Spleen (tissue), 11 donors: ENCODE data around the gene IP6K3. TPM values are rescaled to one million over a fixed set of nuclear protein-coding genes. Genes with fewer than 3 reads are reported as not detected.
A peak's percentile ranks its signal among the peaks of the same experiment; 100 is the strongest.

Experiments
- DNase-seq: peaks from one replicate; pipeline ENCODE4 v3.0.0-alpha.2; 2020
- H3K27ac ChIP-seq, 8 donors: fragments of 200-600 bp; sonication (generic) in 7 of 8; 1 replicate in 4 of 8; 2 replicates in 4 of 8; pipeline versions ENCODE4 v1.5.0 to v1.8.0; 2016 to 2021; ENCODE audit warnings: inconsistent platforms in 4 of 8, mild to moderate bottlenecking in 4 of 8, moderate library complexity in 1 of 8
- H3K27me3 ChIP-seq, 7 donors: fragments of 200-600 bp; sonication (generic) in 6 of 7; replicated peaks in 1 of 7; 1 replicate in 4 of 7; 2 replicates in 3 of 7; pipeline versions ENCODE4 v1.5.0 to v1.8.0; 2016 to 2021; ENCODE audit warnings: inconsistent platforms in 3 of 7, mild to moderate bottlenecking in 1 of 7
- H3K36me3 ChIP-seq, 6 donors: fragments of 200-600 bp; sonication (generic) in 5 of 6; 1 replicate in 4 of 6; 2 replicates in 2 of 6; pipeline versions ENCODE4 v1.5.0 to v1.8.0; 2016 to 2021; ENCODE audit warnings: inconsistent platforms in 2 of 6
- H3K4me1 ChIP-seq, 6 donors: fragments of 200-600 bp; sonication (generic) in 5 of 6; 1 replicate in 3 of 6; 2 replicates in 3 of 6; pipeline versions ENCODE4 v1.5.0 to v1.8.0; 2016 to 2021; ENCODE audit warnings: inconsistent platforms in 3 of 6
- H3K4me3 ChIP-seq, 8 donors: fragments of 200-600 bp; sonication (generic) in 7 of 8; 1 replicate in 4 of 8; 2 replicates in 4 of 8; pipeline versions ENCODE4 v1.5.0 to v1.8.0; 2016 to 2021; ENCODE audit warnings: inconsistent platforms in 4 of 8, mild to moderate bottlenecking in 4 of 8, moderate library complexity in 2 of 8
- H3K9me3 ChIP-seq, 8 donors: fragments of 200-600 bp; sonication (generic) in 7 of 8; 1 replicate in 4 of 8; 2 replicates in 4 of 8; pipeline versions ENCODE4 v1.5.0 to v1.8.0; 2016 to 2021; ENCODE audit warnings: inconsistent platforms in 4 of 8
- CTCF ChIP-seq, 11 experiments: fragments of 200-600 bp in 7 of 11; fragments of 450-650 bp in 4 of 11; sonication (generic) in 4 of 11; IDR thresholded peaks in 8 of 11; conservative IDR thresholded peaks in 3 of 11; 1 replicate in 7 of 11; 2 replicates in 4 of 11; pipeline versions ENCODE4 v1.4.0 to v1.8.0; 2016 to 2021; ENCODE audit warnings: antibody characterized with exemption in 11 of 11, inconsistent platforms in 4 of 11, mild to moderate bottlenecking in 1 of 11
- POLR2A ChIP-seq, 3 donors: fragments of 450-650 bp; IDR thresholded peaks; one replicate each; pipeline ENCODE4 v1.5.1; 2017; ENCODE audit warnings: antibody characterized with exemption in 3 of 3, mild to moderate bottlenecking in 1 of 3
- POLR2AphosphoS5 ChIP-seq, 3 donors: sonication (generic); formaldehyde crosslinking; IDR thresholded peaks; one replicate each; pipeline ENCODE4 v1.5.1; 2017; ENCODE audit warnings: antibody characterized with exemption in 3 of 3
- WGBS, 5 donors: extraction: QIAGEN DNeasy Blood & Tissue Kit in 3 of 5; methylation state at CpG; one replicate each; pipeline versions ENCODE4 v1.1.5 to v1.1.7; 2013 to 2018; 5-methylcytosine and 5-hydroxymethylcytosine counted together
- intact Hi-C: fragments of 100-400 bp; cut with DNase I; formaldehyde crosslinking; loops from one replicate; pipeline ENCODE4 v1.15.0; 2023; ENCODE audit warnings: low total_unique reads
- polyA plus RNA-seq, 3 donors: library from polyadenylated mRNA; stranded (reverse); fragments of 200-250 nt; gene quantifications; one replicate each; pipeline ENCODE4 v1.2.1, GENCODE V29; 2013
- total RNA-seq, 7 donors: library from RNA; depleted of rRNA in 3 of 7; stranded (reverse); fragments of >200 nt in 3 of 7; fragmentation: NEBNext Ultra II Directional in 4 of 7; extraction: Animal tissue kit (Norgen Biotek cat#: 25700) in 4 of 7; gene quantifications; one replicate each; pipeline versions ENCODE4 v1.1.0 to v1.2.1, GENCODE V29; 2016 to 2021
- donor health status: healthy with polysubstance abuse.
- donor health status: DM: no; HTN: no; CAD: no; lungs with moderate emphysema.
- donor health status: DM: no; HTN: no; CAD: no.
- donor health status: Bipolar disorder and iron deficiency.
- donor health status: healthy.
- donor health status: DM: no; HTN: no; CAD: no.
- donor health status: DM: yes; HTN: yes; CAD: no.

IP6K3 gene
- total and polyA plus RNA-seq, 10 donors, result 0.30 to 5.8 (median 2.2) TPM

GRCh38 chr6:33776764-33777163, 30.1 kb upstream of the IP6K3 start:
- WGBS, 5 donors, result 85 to 96% (median 89%) methylated on average over 11 to 13 of the region's 13 CpGs
- H3K4me1 ChIP-seq, result peaks cover 0 to 31% (median 10%) of the 10 kb centered on the region in 6 donors
- no peak overlapping the region for H3K27ac ChIP-seq
- intact Hi-C loops, result no loop called here
- DNase-seq, result no peak
- H3K36me3 ChIP-seq, result peaks cover 7 to 100% (median 98%) of the 10 kb centered on the region in 6 donors
- TF ChIP-seq POLR2AphosphoS5 (IDR thresholded peaks at IDR 0.05) (peak in 1 of 3 donors; percentile 60), POLR2A (IDR thresholded peaks at IDR 0.05) (no peak), CTCF (IDR thresholded peaks at IDR 0.05 in 8 of 11, conservative IDR thresholded peaks at IDR 0.05 in 3 of 11) (no peak)
- H3K9me3 ChIP-seq, result no peaks in the 10 kb centered on the region
- no peak overlapping the region for H3K4me3 ChIP-seq
- H3K27me3 ChIP-seq, result no peaks in the 10 kb centered on the region

GRCh38 chr6:33776186-33776585, 29.5 kb upstream of the IP6K3 start:
- H3K36me3 ChIP-seq, result peaks cover 7 to 97% (median 92%) of the 10 kb centered on the region in 6 donors
- no peak for TF ChIP-seq POLR2A (IDR thresholded peaks at IDR 0.05)
- TF ChIP-seq POLR2AphosphoS5 (IDR thresholded peaks at IDR 0.05), result no peak
- TF ChIP-seq CTCF (IDR thresholded peaks at IDR 0.05 in 8 of 11, conservative IDR thresholded peaks at IDR 0.05 in 3 of 11), result no peak
- intact Hi-C loops, result no loop called here
- H3K27ac ChIP-seq, result no peak overlapping the region
- no peak overlapping the region for H3K4me3 ChIP-seq
- H3K4me1 ChIP-seq, result peaks cover 0 to 31% (median 14%) of the 10 kb centered on the region in 6 donors
- DNase-seq, result no peak
- H3K27me3 ChIP-seq, result no peaks in the 10 kb centered on the region
- H3K9me3 ChIP-seq, result no peaks in the 10 kb centered on the region
- WGBS, 5 donors, result 90 to 97% (median 95%) methylated on average over 4 of the region's 4 CpGs

- Histone ChIP-seq H3K36me3 (peaks cover 6 to 82% (median 78%) of the 10 kb centered on the region in 6 donors), H3K27me3 (peaks cover 0 to 7% (median 0%) of the 10 kb centered on the region in 7 donors), H3K4me1 (peaks cover 3 to 35% (median 22%) of the 10 kb centered on the region in 6 donors), H3K9me3 (no peaks in the 10 kb centered on the region), H3K27ac (no peak overlapping the region), H3K4me3 (no peak overlapping the region)
- no peak for TF ChIP-seq POLR2A (IDR thresholded peaks at IDR 0.05)
- no peak for TF ChIP-seq POLR2AphosphoS5 (IDR thresholded peaks at IDR 0.05)
- TF ChIP-seq CTCF (IDR thresholded peaks at IDR 0.05 in 8 of 11, conservative IDR thresholded peaks at IDR 0.05 in 3 of 11), result no peak
- no peak for DNase-seq
- intact Hi-C loops, result loop anchor here (5.0 kb wide), 1 partner anchor 378 kb away; no protein-coding TSS in a partner anchor
- 94 to 99% (median 97%) methylated on average over 3 of the region's 3 CpGs for WGBS, 5 donors
Observed at GRCh38 chr6:33774774-33775173, 28.1 kb upstream of the IP6K3 start.

GRCh38 chr6:33772902-33773472, 26.3 kb upstream of the IP6K3 start:
- peaks cover 3 to 65% (median 60%) of the 10 kb centered on the region in 6 donors for H3K36me3 ChIP-seq
- no peak for DNase-seq
- no peak for TF ChIP-seq POLR2AphosphoS5 (IDR thresholded peaks at IDR 0.05)
- TF ChIP-seq POLR2A (IDR thresholded peaks at IDR 0.05), result no peak
- TF ChIP-seq CTCF (IDR thresholded peaks at IDR 0.05 in 8 of 11, conservative IDR thresholded peaks at IDR 0.05 in 3 of 11), result no peak
- H3K27me3 ChIP-seq, result peaks cover 0 to 23% (median 0%) of the 10 kb centered on the region in 7 donors
- H3K4me1 ChIP-seq, result peaks cover 3 to 47% (median 24%) of the 10 kb centered on the region in 6 donors
- intact Hi-C loops, result loop anchor here (5.0 kb wide), 1 partner anchor 379 kb away; no protein-coding TSS in a partner anchor
- H3K4me3 ChIP-seq, result no peak overlapping the region
- no peaks in the 10 kb centered on the region for H3K9me3 ChIP-seq
- peak overlapping the region in 1 of 8 donors; percentile 71 for H3K27ac ChIP-seq
- 79 to 88% (median 83%) methylated on average over 5 to 6 of the region's 6 CpGs for WGBS, 5 donors
